Retinal pigment epithelial cell (primary cell): ENCODE data around the gene HIP1R.

Source experiments
- DNase-seq: peaks from one replicate; pipeline ENCODE4 v3.0.0-alpha.2; 2010; ENCODE audit warnings: low read depth
- H3K4me3 ChIP-seq: 2 replicates; pipeline ENCODE4 v1.5.1; 2011; ENCODE audit warnings: mild to moderate bottlenecking, low read length, control low read depth, moderate library complexity
- TF ChIP-seq, protein P1 (sequence below): conservative IDR thresholded peaks from 2 replicates; pipeline ENCODE4 v1.5.1; 2011; ENCODE audit warnings: low read depth, low read length, control low read depth, inconsistent platforms

HIP1R gene

DNA sequence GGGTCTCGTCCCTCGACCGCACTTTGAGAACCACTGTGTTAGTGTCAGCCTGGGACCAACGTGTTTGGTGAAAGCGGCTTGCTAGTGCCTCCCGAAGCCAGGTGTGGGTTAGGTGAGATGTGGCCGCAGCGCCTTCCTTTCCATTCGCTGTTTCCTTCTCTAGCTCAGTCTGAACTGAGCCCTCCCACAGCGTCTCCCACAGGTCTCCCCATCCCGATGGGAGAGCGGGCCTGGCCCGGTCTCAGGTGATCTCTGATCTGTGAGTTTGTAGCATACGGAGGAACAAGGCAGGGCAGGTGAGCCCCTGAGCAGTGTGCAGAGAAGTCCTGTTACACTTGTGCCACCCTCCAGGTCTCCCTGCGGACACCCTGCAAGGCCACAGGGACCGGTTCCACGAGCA is 19.3 kb downstream of the HIP1R start:
- TF ChIP-seq, protein P1, sequence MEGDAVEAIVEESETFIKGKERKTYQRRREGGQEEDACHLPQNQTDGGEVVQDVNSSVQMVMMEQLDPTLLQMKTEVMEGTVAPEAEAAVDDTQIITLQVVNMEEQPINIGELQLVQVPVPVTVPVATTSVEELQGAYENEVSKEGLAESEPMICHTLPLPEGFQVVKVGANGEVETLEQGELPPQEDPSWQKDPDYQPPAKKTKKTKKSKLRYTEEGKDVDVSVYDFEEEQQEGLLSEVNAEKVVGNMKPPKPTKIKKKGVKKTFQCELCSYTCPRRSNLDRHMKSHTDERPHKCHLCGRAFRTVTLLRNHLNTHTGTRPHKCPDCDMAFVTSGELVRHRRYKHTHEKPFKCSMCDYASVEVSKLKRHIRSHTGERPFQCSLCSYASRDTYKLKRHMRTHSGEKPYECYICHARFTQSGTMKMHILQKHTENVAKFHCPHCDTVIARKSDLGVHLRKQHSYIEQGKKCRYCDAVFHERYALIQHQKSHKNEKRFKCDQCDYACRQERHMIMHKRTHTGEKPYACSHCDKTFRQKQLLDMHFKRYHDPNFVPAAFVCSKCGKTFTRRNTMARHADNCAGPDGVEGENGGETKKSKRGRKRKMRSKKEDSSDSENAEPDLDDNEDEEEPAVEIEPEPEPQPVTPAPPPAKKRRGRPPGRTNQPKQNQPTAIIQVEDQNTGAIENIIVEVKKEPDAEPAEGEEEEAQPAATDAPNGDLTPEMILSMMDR = no peak
- DNase-seq = no peak
- no peak overlapping the region for H3K4me3 ChIP-seq

DNA sequence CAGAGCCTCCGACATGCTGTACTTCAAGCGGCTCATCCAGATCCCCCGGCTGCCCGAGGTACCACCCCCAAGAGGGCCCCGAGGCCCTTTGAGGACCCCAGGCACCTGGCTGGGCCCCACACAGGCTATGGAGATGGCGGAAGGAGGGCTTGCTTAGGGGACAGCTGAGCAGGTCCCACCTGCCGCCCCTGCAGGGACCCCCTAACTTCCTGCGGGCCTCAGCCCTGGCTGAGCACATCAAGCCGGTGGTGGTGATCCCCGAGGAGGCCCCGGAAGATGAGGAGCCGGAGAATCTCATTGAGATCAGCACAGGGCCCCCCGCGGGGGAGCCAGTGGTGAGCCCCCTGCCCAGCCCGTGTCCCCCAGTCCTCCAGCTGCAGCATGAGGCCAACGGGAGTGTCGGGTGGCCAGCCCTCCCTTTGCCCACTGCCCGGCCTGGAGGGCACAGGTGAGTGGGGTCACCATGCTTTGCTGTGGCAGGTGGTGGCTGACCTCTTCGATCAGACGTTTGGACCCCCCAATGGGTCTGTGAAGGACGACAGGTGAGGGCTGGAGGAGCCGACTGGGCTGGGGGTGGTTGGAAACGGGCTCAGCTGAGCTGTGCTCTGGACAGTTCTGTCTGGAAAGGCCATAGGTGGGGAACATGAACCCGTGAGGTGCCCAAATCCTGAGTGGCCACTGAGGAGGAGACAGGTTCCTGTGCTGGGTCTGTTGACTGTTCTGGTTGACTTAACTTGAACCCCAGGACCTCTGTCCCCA is 20.0 kb downstream of the HIP1R start:
- TF ChIP-seq, protein P1 = no peak
- DNase-seq = no peak
- no peak overlapping the region for H3K4me3 ChIP-seq

DNA sequence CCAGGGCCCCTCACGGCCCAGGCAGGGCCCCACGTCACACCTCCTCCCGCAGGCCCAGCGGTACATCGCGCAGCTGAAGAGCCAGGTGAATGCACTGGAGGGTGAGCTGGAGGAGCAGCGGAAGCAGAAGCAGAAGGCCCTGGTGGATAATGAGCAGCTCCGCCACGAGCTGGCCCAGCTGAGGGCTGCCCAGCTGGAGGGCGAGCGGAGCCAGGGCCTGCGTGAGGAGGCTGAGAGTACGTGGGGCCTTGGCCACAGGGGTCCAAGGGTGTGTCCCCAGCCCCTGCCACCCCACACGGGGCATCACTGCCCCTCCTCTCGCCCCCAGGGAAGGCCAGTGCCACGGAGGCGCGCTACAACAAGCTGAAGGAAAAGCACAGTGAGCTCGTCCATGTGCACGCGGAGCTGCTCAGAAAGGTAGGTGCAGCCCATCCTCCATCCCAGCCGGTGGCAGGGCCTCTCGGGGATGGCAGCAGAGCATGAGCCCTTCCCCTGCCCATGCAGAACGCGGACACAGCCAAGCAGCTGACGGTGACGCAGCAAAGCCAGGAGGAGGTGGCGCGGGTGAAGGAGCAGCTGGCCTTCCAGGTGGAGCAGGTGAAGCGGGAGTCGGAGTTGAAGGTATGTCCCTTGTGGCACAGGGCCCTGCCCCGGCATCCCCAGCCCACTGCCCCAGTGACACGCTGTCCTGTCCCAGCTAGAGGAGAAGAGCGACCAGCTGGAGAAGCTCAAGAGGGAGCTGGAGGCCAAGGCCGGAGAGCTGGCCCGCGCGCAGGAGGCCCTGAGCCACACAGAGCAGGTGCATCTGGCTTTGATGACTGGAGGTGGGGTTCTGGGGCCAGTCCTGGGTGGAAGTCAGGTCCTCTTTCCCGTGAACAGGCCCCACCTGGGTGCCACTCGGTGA is 20.9 kb downstream of the HIP1R start:
- DNase-seq = no peak
- H3K4me3 ChIP-seq = no peak overlapping the region
- TF ChIP-seq, protein P1 = no peak

DNA sequence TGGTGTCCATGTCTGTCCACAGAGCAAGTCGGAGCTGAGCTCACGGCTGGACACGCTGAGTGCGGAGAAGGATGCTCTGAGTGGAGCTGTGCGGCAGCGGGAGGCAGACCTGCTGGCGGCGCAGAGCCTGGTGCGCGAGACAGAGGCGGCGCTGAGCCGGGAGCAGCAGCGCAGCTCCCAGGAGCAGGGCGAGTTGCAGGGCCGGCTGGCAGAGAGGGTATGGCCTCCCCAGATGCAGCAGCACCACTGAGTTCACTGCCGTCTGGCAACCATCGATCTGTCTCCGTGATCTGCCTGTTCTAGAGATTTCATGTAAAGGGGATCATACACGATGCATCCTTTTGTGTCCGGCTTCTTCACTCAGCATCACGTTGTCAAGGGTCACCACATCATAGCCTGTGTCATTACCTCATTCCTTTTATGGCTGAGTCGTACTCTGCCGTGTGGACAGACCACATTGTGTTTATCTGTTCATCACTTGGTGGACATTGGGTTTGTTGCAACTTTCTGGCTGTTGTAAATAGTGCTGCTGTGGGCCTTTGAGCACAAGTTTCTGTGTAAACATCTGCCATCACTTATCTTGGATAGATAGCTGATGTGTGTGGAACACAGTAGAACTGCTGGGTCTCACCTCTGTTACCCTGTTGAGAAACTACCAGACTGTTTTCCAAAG is 21.9 kb downstream of the HIP1R start:
- no peak overlapping the region for H3K4me3 ChIP-seq
- no peak for DNase-seq
- TF ChIP-seq, protein P1 = no peak

DNA sequence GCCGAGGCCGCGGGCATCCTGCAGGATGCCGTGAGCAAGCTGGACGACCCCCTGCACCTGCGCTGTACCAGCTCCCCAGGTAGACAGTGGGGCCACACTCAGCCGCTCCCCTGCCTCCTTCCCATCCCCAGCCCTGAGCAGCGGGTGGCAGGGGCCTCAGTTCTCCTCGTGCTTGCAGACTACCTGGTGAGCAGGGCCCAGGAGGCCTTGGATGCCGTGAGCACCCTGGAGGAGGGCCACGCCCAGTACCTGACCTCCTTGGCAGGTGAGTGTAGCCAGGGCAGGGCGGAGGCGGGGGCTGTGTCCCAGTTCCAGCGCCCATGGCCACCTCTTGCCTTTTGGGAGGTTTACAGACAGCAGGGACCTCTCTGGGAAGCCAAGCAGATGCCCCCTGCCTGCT is 22.9 kb downstream of the HIP1R start:
- no peak overlapping the region for H3K4me3 ChIP-seq
- DNase-seq = no peak
- TF ChIP-seq, protein P1 = no peak

DNA sequence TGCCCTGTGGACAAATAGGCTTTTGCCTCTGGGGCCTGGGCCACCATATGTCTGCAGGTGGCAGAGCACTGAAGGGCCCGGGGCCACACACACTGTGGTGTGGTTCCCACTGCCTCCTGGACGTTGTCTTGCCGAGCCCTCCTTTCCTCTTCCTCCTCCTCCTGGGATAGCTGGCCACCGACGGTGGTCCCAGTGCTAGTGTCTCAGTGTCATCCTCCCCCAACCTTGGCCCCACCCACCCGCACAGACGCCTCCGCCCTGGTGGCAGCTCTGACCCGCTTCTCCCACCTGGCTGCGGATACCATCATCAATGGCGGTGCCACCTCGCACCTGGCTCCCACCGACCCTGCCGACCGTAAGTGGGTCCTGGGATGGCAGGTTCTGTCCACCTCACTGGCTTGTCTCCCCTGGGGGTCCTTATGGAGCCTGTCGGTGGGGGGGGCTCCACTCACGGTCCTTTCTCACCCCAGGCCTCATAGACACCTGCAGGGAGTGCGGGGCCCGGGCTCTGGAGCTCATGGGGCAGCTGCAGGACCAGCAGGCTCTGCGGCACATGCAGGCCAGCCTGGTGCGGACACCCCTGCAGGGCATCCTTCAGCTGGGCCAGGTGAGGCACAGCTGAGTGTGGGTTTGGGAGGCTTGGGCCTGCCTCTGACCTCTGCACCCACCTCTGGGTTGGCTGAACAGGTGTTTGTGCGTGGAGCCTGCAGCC is 23.5 kb downstream of the HIP1R start:
- no peak for DNase-seq
- TF ChIP-seq, protein P1 = no peak
- no peak overlapping the region for H3K4me3 ChIP-seq
